IPS-11a (cell line): Measurements from ENCODE around the gene AGAP9.
"Not testable (repeated sequence)": the region's sequence is repeated elsewhere in the genome, so short reads cannot be mapped to it uniquely, and the experiment has no call there.

Experiments
- H3K4me3 ChIP-seq: one replicate; pipeline ENCODE4 v1.5.1; 2013; ENCODE audit warnings: low read depth, low read length, control low read depth

AGAP9 gene

GRCh38 chr10:47457528-47457820, 66.0 kb downstream of the AGAP9 start:
- no peak overlapping the region for H3K4me3 ChIP-seq

- H3K4me3 ChIP-seq, result no peak overlapping the region
Observed at GRCh38 chr10:47456794-47457527, 66.5 kb downstream of the AGAP9 start.

- H3K4me3 ChIP-seq, result no peak overlapping the region
Observed at GRCh38 chr10:47456079-47456785, 67.2 kb downstream of the AGAP9 start.

- H3K4me3 ChIP-seq, result not testable (repeated sequence)
Observed at GRCh38 chr10:47455350-47456078, 67.9 kb downstream of the AGAP9 start.

GRCh38 chr10:47454780-47455058, 68.7 kb downstream of the AGAP9 start:
- no peak overlapping the region for H3K4me3 ChIP-seq

GRCh38 chr10:47454008-47454779, 69.2 kb downstream of the AGAP9 start:
- no peak overlapping the region for H3K4me3 ChIP-seq

GRCh38 chr10:47453141-47454007, 70.1 kb downstream of the AGAP9 start:
- no peak overlapping the region for H3K4me3 ChIP-seq

GRCh38 chr10:47452495-47453140, 70.8 kb downstream of the AGAP9 start:
- no peak overlapping the region for H3K4me3 ChIP-seq

- no peak overlapping the region for H3K4me3 ChIP-seq
Observed at GRCh38 chr10:47451998-47452494, 71.4 kb downstream of the AGAP9 start.
